CD4-positive, alpha-beta memory T cell (primary cell): Measurements from ENCODE around the gene BLID. TPM values are rescaled to one million over a fixed set of nuclear protein-coding genes. Genes with fewer than 3 reads are reported as not detected.

ENCODE experiments used
- CTCF ChIA-PET: fragments of 350-600 bp; sonication (Branson Sonifier 250); formaldehyde crosslinking; loops from one replicate; lab custom pipeline; 2021; ENCODE audit warnings: inconsistent platforms; ENCODE audit not compliant: partially characterized antibody; lab: Charles Lee
- POLR2A ChIA-PET: fragments of 350-600 bp; sonication (Branson Sonifier 250); formaldehyde crosslinking; loops from one replicate; lab custom pipeline; 2021; ENCODE audit not compliant: partially characterized antibody; lab: Charles Lee
- DNase-seq, 5 donors: peaks; one replicate each; pipeline versions ENCODE4 v3.0.0 to v3.0.0-alpha.2; 2020 to 2022; ENCODE audit warnings: mixed read lengths in 1 of 5
- H3K27ac ChIP-seq: one replicate; pipeline ENCODE4 v1.7.0; 2013; ENCODE audit warnings: low read depth, low read length
- H3K27me3 ChIP-seq: 2 replicates; pipeline ENCODE4 v1.7.0; 2013; ENCODE audit warnings: mild to moderate bottlenecking, low read length, moderate library complexity; ENCODE audit not compliant: insufficient read depth
- H3K36me3 ChIP-seq: 2 replicates; pipeline ENCODE4 v1.7.0; 2013; ENCODE audit warnings: mild to moderate bottlenecking, low read length, moderate library complexity; ENCODE audit not compliant: insufficient read depth
- H3K4me1 ChIP-seq: 2 replicates; pipeline ENCODE4 v1.7.0; 2013; ENCODE audit warnings: mild to moderate bottlenecking, low read length, moderate library complexity; ENCODE audit not compliant: insufficient read depth
- H3K4me3 ChIP-seq, 2 donors: one replicate each; pipeline ENCODE4 v1.7.0; 2013; ENCODE audit warnings: low read length in 2 of 2, mild to moderate bottlenecking in 1 of 2
- H3K9me3 ChIP-seq, 2 donors: one replicate each; pipeline ENCODE4 v1.7.0; 2013; ENCODE audit warnings: low read length in 2 of 2, control low read depth in 1 of 2; ENCODE audit not compliant: control insufficient read depth in 1 of 2
- H3K27ac Mint-ChIP-seq, 7 donors: one replicate each; pipeline ENCODE4 v1.8.0; 2020 to 2021; ENCODE audit warnings: mixed read lengths in 7 of 7, mild to moderate bottlenecking in 6 of 7, inconsistent platforms in 3 of 7, moderate library complexity in 3 of 7
- H3K27me3 Mint-ChIP-seq, 2 donors: one replicate each; pipeline ENCODE4 v1.8.0; 2020 to 2021; ENCODE audit warnings: mixed read lengths in 2 of 2
- H3K36me3 Mint-ChIP-seq, 2 donors: one replicate each; pipeline ENCODE4 v1.8.0; 2020 to 2021; ENCODE audit warnings: mixed read lengths in 2 of 2, inconsistent platforms in 1 of 2, mild to moderate bottlenecking in 1 of 2
- H3K4me1 Mint-ChIP-seq, 4 donors: one replicate each; pipeline ENCODE4 v1.8.0; 2020 to 2021; ENCODE audit warnings: mixed read lengths in 4 of 4, mild to moderate bottlenecking in 1 of 4
- H3K4me3 Mint-ChIP-seq, 8 donors: one replicate each; pipeline ENCODE4 v1.8.0; 2020 to 2021; ENCODE audit warnings: mixed read lengths in 8 of 8, mild to moderate bottlenecking in 7 of 8, moderate library complexity in 6 of 8, inconsistent platforms in 3 of 8
- H3K9me3 Mint-ChIP-seq, 8 donors: one replicate each; pipeline ENCODE4 v1.8.0; 2020 to 2021; ENCODE audit warnings: mixed read lengths in 8 of 8, mild to moderate bottlenecking in 5 of 8, inconsistent platforms in 3 of 8, moderate library complexity in 1 of 8
- intact Hi-C: fragments of 100-400 bp; cut with micrococcal nuclease; formaldehyde crosslinking; loops from one replicate; pipeline ENCODE4 v1.15.1; 2023
- polyA plus RNA-seq, 2 donors: library from polyadenylated mRNA; unstranded; fragments of 300-500 nt; fragmentation: Illumina TruSeq; gene quantifications; one replicate each; pipeline ENCODE4 v1.2.3, GENCODE V29; 2021
- total RNA-seq, 2 experiments: library from RNA; stranded (reverse); gene quantifications; one replicate each; pipeline ENCODE4 v1.2.3, GENCODE V29; 2021

BLID gene, protein sequence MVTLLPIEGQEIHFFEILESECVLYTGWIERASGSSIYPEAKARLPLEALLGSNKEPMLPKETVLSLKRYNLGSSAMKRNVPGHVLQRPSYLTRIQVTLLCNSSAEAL
- total RNA-seq (not detected), polyA plus RNA-seq (not detected)

DNA sequence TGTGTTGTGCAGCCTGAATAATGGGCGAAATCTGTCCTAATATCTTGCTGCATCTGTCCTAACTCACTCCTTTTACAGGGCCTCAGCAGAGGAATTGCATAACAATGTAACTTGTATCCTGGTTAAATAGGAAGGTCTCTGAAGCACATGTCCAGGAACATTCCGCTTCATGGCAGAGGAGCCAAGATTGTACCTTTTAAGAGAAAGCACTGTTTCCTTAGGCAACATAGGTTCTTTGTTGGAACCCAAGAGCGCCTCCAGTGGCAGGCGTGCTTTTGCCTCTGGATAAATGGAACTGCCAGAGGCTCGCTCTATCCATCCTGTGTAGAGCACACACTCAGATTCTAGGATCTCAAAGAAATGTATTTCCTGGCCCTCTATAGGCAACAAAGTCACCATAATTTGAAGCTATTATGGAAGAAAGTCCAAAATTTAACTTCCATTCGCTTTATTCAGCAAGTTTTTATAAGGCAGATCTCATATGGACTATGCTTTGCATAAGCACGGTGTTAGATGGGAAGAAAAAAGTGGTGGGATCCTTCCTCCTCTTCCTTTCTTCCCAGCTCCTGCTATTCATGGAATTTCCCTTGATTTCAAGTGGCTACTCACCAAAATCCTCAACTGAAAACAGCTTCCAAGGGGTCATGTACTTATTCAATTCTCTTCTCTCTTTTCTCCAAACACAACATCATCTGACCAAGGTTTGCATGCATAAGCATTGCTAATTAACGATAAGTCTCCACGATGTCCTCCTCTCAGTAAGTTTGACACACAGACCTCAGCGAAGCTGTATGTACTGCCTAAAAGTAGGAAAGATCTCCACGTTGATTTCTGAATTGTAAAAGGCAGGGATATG lies at the start of gene BLID:
Gene BLID (minus strand): TSS at position 692 of the 856 bp plus-strand sequence. CDS start 293 bp downstream, at position 399.
- H3K36me3 ChIP-seq: no peaks in the 10 kb centered on the region
- CTCF ChIA-PET: no interaction called here
- intact Hi-C loops: no loop called here

DNA sequence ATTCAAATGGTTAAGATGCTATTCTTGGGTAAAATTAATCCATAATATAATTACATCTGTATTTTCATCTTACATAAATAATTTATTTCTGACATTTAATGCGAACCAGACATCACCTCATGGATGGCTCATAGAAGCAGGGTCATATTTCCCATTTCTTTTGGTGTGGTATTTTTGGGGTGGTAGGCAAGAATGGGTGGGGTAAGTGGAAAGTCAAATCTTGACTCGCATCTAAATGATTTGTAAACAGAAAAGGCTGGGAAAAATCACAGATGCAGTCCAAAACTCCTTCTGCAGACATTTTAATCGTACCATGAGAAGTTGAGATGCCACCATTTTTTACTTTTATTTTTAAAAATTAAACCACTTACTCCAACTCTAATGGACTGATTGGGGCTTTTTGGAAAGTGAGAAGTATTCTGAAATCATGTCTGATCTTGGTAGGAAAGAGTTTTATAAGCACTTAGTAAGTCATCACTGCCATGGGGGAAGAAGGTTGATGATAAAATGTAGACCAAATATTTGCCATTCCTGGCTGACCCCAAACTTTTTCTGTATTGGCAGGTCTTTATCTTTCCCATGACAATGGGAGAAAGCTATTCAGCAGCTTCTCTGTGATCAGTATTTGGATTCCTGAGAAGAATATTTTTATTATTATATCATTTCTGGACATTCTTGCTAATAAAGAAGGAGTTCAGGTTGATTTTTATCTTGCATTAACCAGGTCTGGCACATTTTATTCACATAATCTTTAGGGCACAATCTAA lies 47.2 kb upstream of the BLID start:
- H3K9me3 Mint-ChIP-seq: peaks cover 0 to 4% (median 0%) of the 10 kb centered on the region in 8 donors
- no peaks in the 10 kb centered on the region for H3K36me3 Mint-ChIP-seq
- H3K4me1 Mint-ChIP-seq: peaks cover 0 to 1% (median under 1%) of the 10 kb centered on the region in 4 donors
- H3K27me3 Mint-ChIP-seq: peaks cover 4 to 7% of the 10 kb centered on the region in 2 donors
- intact Hi-C loops: no loop called here
- Histone ChIP-seq H3K27me3 (no peaks in the 10 kb centered on the region), H3K27ac (no peak overlapping the region), H3K4me1 (no peaks in the 10 kb centered on the region), H3K4me3 (no peak overlapping the region), H3K9me3 (no peaks in the 10 kb centered on the region), H3K36me3 (no peaks in the 10 kb centered on the region)
- H3K27ac Mint-ChIP-seq: no peak overlapping the region
- no peak overlapping the region for H3K4me3 Mint-ChIP-seq
- ChIA-PET CTCF (no interaction called here), POLR2A (no interaction called here)
- no peak for DNase-seq

More for the DNA sequence above, at the start of gene BLID:
- Histone ChIP-seq H3K27ac (no peak within 1 kb of the TSS), H3K9me3 (no peaks in the 10 kb centered on the region), H3K4me1 (no peaks in the 10 kb centered on the region), H3K4me3 (no peak within 1 kb of the TSS), H3K27me3 (no peaks in the 10 kb centered on the region)
- Mint-ChIP-seq H3K9me3 (peaks cover 0 to 2% (median 0%) of the 10 kb centered on the region in 8 donors), H3K27ac (no peak within 1 kb of the TSS), H3K4me3 (no peak within 1 kb of the TSS), H3K4me1 (no peaks in the 10 kb centered on the region), H3K36me3 (no peaks in the 10 kb centered on the region), H3K27me3 (peaks cover 2 to 3% of the 10 kb centered on the region in 2 donors)
- no peak for DNase-seq
- POLR2A ChIA-PET: no interaction called here

DNA sequence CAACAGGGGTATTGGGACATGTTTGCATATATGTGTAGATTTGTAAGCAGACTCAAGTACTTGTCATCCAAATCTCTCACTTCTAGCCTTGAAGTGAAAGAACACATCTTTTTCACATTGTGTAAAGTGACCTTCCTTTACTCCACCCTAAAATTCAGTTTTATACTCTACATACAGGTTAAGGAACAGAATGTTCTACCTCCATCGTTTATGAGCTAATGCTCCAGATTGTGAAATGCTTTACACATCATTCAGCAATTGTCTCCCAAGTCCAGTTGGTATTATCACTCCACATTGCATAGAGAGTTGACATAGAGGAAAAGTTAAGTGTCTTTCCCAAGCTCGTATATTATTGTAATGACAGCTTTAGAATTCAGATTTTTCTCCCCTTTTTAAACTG lies 46.1 kb upstream of the BLID start:
- CTCF ChIA-PET: no interaction called here
- H3K4me3 Mint-ChIP-seq: no peak overlapping the region
- H3K27me3 ChIP-seq: no peaks in the 10 kb centered on the region
- no peak for DNase-seq
- peaks cover 4% of the 10 kb centered on the region for H3K4me1 ChIP-seq
- H3K9me3 Mint-ChIP-seq: peaks cover 0 to 4% (median 0%) of the 10 kb centered on the region in 8 donors
- no peaks in the 10 kb centered on the region for H3K9me3 ChIP-seq
- peaks cover 4 to 5% of the 10 kb centered on the region in 2 donors for H3K27me3 Mint-ChIP-seq
- H3K27ac ChIP-seq: no peak overlapping the region
- intact Hi-C loops: no loop called here
- no peaks in the 10 kb centered on the region for H3K36me3 Mint-ChIP-seq
- no peak overlapping the region for H3K27ac Mint-ChIP-seq
- POLR2A ChIA-PET: no interaction called here
- H3K4me3 ChIP-seq: no peak overlapping the region
- no peaks in the 10 kb centered on the region for H3K36me3 ChIP-seq
- H3K4me1 Mint-ChIP-seq: peaks cover 5 to 9% (median 8%) of the 10 kb centered on the region in 4 donors

- no peak overlapping the region for H3K4me3 ChIP-seq
- H3K27me3 ChIP-seq: no peaks in the 10 kb centered on the region
- no peaks in the 10 kb centered on the region for H3K36me3 Mint-ChIP-seq
- H3K36me3 ChIP-seq: no peaks in the 10 kb centered on the region
- ChIA-PET CTCF (no interaction called here), POLR2A (no interaction called here)
- intact Hi-C loops: no loop called here
- peaks cover 5 to 16% (median 10%) of the 10 kb centered on the region in 4 donors for H3K4me1 Mint-ChIP-seq
- peaks cover 6% of the 10 kb centered on the region for H3K4me1 ChIP-seq
- H3K27ac ChIP-seq: no peak overlapping the region
- peaks cover 0 to 4% (median 0%) of the 10 kb centered on the region in 8 donors for H3K9me3 Mint-ChIP-seq
- no peak overlapping the region for H3K27ac Mint-ChIP-seq
- H3K9me3 ChIP-seq: no peaks in the 10 kb centered on the region
- peaks cover 4 to 5% of the 10 kb centered on the region in 2 donors for H3K27me3 Mint-ChIP-seq
- H3K4me3 Mint-ChIP-seq: no peak overlapping the region
- no peak for DNase-seq
Observed at GRCh38 chr11:122160841-122161590, 45.0 kb upstream of the BLID start.

DNA sequence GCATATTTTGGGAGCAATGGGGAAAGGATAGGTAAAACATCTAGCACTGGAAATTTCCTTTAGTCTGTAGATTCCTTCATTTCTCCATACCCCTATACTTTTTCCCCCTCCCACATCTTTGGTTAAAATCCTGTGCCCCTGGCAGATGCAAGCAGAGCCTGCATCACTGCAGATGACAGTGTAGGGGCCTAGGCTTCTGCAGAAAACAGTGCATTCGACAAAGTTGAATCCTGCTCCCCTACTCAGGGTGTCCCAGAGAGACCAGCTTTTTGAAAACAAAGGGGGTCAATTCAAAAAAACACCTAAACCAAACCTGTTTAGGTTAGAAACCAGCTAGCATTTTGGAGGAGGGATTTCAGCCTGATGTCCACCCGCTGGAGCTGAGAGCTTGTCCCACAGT lies 43.8 kb upstream of the BLID start:
- ChIA-PET POLR2A (no interaction called here), CTCF (no interaction called here)
- peaks cover 4 to 5% of the 10 kb centered on the region in 2 donors for H3K27me3 Mint-ChIP-seq
- peaks cover 5 to 16% (median 10%) of the 10 kb centered on the region in 4 donors for H3K4me1 Mint-ChIP-seq
- Histone ChIP-seq H3K4me1 (peaks cover 6% of the 10 kb centered on the region), H3K9me3 (no peaks in the 10 kb centered on the region), H3K36me3 (no peaks in the 10 kb centered on the region), H3K4me3 (no peak overlapping the region), H3K27me3 (no peaks in the 10 kb centered on the region), H3K27ac (no peak overlapping the region)
- H3K27ac Mint-ChIP-seq: no peak overlapping the region
- no peak overlapping the region for H3K4me3 Mint-ChIP-seq
- intact Hi-C loops: no loop called here
- DNase-seq: no peak
- H3K9me3 Mint-ChIP-seq: peaks cover 0 to 2% (median 0%) of the 10 kb centered on the region in 8 donors
- no peaks in the 10 kb centered on the region for H3K36me3 Mint-ChIP-seq

GRCh38 chr11:122159173-122159721 lies 43.2 kb upstream of the BLID start:
- no peaks in the 10 kb centered on the region for H3K36me3 Mint-ChIP-seq
- H3K4me1 Mint-ChIP-seq: peaks cover 5 to 16% (median 10%) of the 10 kb centered on the region in 4 donors
- peaks cover 0 to 2% (median 0%) of the 10 kb centered on the region in 8 donors for H3K9me3 Mint-ChIP-seq
- peaks cover 6% of the 10 kb centered on the region for H3K4me1 ChIP-seq
- H3K4me3 Mint-ChIP-seq: no peak overlapping the region
- no peaks in the 10 kb centered on the region for H3K9me3 ChIP-seq
- no peaks in the 10 kb centered on the region for H3K27me3 ChIP-seq
- ChIA-PET POLR2A (no interaction called here), CTCF (no interaction called here)
- intact Hi-C loops: no loop called here
- H3K27ac Mint-ChIP-seq: no peak overlapping the region
- H3K4me3 ChIP-seq: no peak overlapping the region
- peak in 1 of 5 donors; percentile 29 for DNase-seq
- peaks cover 4 to 5% of the 10 kb centered on the region in 2 donors for H3K27me3 Mint-ChIP-seq
- H3K27ac ChIP-seq: no peak overlapping the region
- no peaks in the 10 kb centered on the region for H3K36me3 ChIP-seq
